ENCODE data around the gene SLC22A7.

DNA sequence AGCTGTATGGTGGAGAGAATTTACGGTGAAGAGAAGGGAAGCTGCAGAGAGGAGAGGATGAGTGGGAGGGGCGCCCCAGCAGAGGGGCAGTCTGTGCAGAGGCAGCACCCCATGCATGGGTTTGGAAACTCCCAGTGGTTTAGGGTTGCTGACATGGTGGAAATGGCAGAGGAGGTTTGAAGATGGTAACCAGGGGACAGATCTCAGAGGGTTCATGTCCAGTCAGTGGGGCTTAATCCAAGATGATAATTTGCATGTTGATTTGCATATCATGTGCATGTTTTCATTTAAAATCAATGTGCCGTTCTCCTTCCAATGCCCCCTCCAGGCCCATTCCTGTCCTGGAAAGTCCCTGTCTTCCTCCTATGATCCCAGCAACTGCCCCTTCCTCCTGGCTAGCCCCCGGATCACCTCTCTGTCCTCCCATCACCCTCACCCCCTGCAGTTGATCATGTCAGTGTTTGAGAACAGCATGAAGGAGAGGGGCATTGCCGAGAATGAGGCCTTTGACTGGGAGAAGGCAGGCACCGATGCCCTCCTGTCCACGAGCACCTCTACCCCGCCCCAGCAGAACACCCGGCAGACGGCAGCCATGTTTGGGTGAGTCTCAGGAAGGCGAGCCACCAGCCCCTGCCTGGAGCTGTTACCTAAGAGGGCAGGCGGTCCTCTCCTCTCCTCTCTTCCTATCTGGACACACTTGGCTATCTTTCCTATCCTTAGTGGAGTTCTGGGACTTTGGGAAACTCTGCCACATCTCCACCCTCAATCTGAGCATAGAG, 40.5 kb upstream of the SLC22A7 start:
- TF ChIP-seq POLR2A (IDR thresholded peaks at IDR 0.05) = no peak
- TF ChIP-seq CTCF (IDR thresholded peaks at IDR 0.05) = no peak

Data from right lobe of liver (tissue), 4 donors.